ENCODE data around the gene MED17.

Gene MED17

DNA sequence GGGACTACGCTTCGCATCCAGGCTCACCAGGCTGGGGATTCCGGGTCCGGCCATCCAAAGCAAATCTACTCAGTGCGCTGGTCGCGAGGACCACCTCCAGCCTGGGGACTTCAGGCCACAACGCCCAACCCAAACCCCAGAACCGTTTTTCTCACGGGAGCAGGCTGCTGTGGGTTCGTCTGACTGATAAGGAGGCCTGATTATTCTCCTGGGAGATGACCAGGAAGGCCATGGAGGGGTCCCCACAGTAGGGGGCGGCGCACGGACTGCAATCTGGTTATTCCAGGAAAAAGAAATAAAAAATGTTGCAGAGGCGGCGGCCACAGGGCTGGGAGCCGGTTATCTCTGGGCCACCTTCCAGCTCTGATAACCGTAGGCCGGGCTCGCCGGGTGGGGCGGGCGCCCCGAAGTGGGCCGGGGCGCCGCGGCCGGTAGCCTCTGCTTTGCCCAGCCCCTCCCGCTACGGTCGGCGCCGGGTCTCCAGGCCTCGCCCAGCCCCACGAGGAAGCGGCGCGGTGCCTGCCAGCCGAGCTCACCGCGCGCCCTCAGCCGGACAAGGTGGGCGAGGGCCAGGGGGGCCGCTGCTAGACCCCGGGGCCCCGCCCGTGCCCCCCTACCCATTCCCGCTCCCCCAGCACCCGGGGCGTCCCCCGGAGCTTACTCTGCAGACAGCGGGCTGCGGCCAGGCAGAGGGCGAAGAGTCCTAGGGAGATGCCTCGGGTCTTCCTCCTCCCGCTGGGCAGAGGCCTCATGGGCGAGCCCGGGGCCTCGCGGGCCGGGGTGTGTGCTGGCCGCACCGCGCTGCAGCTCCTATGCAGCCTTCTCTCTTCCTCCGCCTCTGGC, 65.9 kb downstream of the MED17 start:
- DNase-seq = no peak

DNA sequence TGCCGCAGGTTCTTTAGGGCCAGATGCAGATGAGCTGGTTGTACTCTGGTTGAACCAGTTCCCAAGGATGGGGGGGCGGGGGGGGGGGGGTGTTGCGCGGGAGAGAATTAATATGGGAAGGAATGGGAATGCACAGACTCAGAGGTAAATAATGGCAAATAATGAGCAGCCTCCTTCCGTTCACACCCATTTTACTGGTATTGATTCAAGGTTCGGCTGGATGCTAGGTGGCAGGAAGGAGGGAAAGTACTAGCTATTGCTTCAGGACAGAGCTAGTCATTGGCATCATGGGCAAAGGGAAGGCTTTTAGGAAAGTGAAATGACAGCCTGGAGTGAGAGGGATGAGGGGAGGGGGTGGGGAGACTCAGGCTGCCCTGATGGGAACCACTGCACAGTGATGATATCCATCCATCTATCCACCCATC, 66.5 kb downstream of the MED17 start, which contains the start of gene VSTM5:
VSTM5 (minus strand) TSS at position 25 of the 425 bp plus-strand sequence. CDS start 116 bp downstream, outside the sequence.
- DNase-seq = no peak

DNA sequence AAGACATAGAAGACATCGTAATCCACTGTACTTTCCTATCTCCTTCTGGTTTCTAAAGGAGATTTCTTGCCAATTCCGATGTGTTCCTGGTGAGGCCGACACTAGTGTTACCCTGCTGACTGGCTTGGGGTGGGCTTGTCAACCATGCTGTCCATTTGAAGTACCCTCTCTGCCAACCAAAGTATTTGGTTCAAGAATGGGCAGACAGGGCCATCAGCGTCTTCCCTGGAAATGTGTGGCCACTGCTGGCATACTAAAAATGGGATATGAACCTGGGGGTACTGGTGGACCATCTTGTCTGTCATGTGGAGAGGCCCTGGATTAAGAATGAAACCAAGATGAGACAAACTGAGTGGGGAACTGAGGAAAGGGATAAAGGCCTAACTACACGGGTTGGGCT, 68.2 kb downstream of the MED17 start:
- no peak for DNase-seq

DNA sequence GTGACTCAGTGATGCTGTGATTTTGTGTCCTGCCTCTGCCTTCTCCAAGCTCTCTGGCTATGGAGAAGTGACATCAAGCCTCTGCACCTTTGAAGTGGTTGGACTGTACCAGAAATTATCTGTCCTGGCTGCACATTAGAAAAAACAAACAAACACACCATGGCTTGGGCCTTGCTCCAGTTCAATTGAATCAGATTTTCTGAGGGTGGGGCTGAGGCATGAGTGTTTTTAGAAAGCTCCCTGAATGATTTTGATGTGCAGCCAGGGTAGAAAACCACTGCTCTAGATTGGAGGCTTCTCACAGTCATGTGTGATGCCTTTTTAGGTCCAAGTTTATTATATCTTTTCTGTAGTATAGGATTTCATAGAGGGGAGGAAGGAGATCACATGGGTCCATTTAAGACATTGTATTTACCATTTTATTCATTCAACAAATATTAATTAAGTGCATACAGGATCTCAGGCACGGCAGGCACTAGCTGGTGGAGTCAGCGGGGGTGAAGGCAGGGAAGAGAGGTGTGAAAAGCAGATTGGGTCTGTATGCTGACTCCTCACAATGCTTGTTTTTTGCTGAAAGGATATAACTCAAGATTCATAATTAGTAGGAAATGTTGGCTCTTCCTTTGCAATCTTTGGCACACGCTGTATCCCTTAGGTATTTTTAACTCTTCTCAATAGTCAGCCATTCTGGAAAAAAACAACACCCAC, 73.5 kb downstream of the MED17 start:
- no peak for DNase-seq

DNA sequence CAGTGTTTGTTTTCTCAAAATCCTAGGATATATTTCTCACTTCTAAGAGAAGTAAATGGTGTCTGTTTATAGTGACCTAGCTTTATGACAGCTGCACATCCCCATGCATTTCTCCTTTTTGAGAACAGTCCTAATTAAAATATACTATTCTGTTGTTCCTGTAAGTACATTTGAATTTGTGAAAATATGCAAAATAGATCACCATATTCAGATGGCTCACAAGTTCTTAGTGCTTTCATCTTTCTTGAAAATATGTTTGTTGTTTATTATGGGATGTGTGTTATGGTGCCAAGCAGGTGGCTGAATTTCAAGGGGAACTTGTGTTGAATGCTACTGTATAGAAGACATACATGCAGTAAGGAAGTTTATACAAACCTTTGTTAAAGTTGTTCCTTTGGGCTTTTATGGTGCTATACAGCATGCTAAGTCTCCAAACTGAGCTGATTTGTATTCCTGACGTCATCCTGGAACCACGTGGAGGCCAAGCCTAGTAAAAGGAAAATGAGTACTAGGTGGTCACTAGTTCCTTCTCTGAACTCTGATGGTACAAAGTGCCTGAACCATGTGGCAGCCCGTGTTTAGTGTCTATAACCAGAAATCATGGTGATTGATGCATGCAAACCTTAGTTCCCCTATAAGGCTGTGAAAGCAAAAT, 74.2 kb downstream of the MED17 start:
- no peak for DNase-seq

DNA sequence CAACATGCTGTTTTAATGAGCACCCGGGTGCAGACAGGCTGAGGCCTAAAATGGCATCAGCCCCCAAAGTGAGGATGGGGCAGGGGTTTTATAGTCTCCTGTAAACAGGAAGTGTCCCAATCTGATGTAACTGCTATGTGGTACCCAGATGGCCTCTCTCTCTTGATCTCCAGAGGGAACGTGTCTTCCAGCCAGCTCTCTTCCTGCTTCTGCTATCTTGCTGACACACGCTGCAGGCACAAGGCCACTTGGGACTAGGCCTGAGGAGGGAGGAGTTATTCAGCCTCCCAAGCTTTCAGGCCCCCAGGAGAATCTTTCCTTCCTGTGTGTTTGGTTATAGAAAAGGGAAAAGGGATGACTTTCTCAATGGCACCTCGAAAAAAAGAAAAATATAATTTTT, 77.7 kb downstream of the MED17 start:
- DNase-seq = no peak
